22Rv1 (cell line): ENCODE data around the gene TENM4.

Experiments
- CTCF ChIP-seq: fragments of 450-650 bp; IDR thresholded peaks from 2 replicates; pipeline ENCODE4 v1.5.1; 2017; ENCODE audit warnings: mild to moderate bottlenecking
- ZFX ChIP-seq: fragments of 450-650 bp; IDR thresholded peaks from 2 replicates; pipeline ENCODE4 v1.6.1; 2017; ENCODE audit warnings: antibody characterized with exemption, borderline replicate concordance

GRCh38 chr11:78985663-78986062, 455.2 kb downstream of the TENM4 start:
- TF ChIP-seq CTCF (no peak), ZFX (no peak)
